Ishikawa (cell line): ENCODE data around the gene CD84.

Experiments used
- CEBPB ChIP-seq: IDR thresholded peaks from 2 replicates; pipeline ENCODE4 v1.6.1; 2012
- EGR1 ChIP-seq: IDR thresholded peaks from 2 replicates; pipeline ENCODE4 v1.6.1; 2012
- EP300 ChIP-seq: IDR thresholded peaks from 2 replicates; pipeline ENCODE4 v1.6.1; 2012; ENCODE audit warnings: borderline replicate concordance
- NFIC ChIP-seq: IDR thresholded peaks from 2 replicates; pipeline ENCODE4 v1.6.1; 2012
- RAD21 ChIP-seq: IDR thresholded peaks from 2 replicates; pipeline ENCODE4 v1.6.1; 2012; ENCODE audit warnings: low read depth
- TAF1 ChIP-seq: IDR thresholded peaks from 2 replicates; pipeline ENCODE4 v1.6.1; 2012; ENCODE audit warnings: low read depth, mild to moderate bottlenecking
- TCF12 ChIP-seq: IDR thresholded peaks from 2 replicates; pipeline ENCODE4 v1.6.1; 2012; ENCODE audit warnings: low read depth

DNA sequence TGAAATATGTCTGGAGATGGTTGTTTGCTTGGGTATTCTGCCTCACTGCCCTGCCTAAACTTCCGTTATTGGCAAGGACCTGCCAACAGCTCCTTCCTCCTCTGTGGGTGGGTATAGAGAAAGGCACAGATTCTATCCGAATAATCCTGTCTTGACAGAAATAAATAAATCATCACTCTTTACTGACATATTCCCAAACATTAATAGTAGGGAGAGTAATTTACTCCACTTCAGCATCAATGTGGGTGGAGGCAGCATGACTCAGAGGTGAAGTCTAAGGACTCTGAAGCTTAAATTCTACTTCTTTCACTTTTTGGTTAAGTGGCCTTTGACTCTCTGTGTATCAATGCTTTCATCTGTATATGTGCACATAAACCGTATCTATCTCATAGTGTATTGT, 2.9 kb downstream of the CD84 start:
- TF ChIP-seq CEBPB: no peak
- TF ChIP-seq NFIC: no peak
- TF ChIP-seq EGR1: no peak
- TF ChIP-seq EP300: no peak
- no peak for TF ChIP-seq RAD21
- no peak for TF ChIP-seq TCF12
- no peak for TF ChIP-seq TAF1
